GM18507 (cell line): Measurements from ENCODE around the gene KCTD1.

Experiments used
- DNase-seq: peaks from one replicate; pipeline ENCODE4 v3.0.0; 2011; ENCODE audit warnings: low read depth; ENCODE audit not compliant: insufficient read length; ENCODE audit errors: extremely low spot score
- FAIRE-seq: peaks from 2 replicates; lab custom pipeline; 2011; peaks lifted over from hg19 to GRCh38; lab: Jason Lieb, UNC

Gene KCTD1

DNA sequence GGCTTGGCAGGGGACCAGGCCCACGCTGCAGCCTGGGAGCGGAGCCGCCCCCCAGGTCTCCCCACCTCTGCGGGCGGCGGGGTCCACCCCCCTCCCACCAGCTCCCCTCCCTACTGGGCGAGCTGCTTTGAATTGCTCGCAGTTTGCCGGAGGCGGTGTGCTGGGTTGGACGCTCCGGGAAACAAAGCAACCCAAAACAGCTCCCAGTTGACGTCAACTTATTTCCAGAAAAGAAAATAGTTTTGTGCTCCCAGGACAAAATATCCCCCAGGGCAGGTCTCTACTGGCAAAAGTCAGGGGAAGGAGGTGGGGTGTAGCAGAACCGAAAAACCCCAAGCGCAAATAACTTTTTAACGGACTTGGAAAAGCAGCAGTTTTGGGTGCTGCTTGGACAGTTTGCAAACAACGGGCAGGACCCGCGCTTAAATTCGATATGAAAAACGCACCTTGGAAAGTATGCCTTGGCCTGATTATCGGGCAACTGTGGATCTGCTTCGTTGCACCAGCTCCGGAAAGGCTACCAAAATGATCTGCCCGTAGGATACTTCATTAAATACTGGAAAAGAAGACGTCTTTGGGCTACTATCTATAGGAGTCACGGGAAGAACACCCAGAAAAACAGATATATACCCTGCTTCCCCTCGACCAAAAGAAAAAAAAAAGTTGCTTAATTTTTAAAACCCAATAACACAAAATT is 2.8 kb upstream of the KCTD1 start:
- no peak for FAIRE-seq
- no peak for DNase-seq

DNA sequence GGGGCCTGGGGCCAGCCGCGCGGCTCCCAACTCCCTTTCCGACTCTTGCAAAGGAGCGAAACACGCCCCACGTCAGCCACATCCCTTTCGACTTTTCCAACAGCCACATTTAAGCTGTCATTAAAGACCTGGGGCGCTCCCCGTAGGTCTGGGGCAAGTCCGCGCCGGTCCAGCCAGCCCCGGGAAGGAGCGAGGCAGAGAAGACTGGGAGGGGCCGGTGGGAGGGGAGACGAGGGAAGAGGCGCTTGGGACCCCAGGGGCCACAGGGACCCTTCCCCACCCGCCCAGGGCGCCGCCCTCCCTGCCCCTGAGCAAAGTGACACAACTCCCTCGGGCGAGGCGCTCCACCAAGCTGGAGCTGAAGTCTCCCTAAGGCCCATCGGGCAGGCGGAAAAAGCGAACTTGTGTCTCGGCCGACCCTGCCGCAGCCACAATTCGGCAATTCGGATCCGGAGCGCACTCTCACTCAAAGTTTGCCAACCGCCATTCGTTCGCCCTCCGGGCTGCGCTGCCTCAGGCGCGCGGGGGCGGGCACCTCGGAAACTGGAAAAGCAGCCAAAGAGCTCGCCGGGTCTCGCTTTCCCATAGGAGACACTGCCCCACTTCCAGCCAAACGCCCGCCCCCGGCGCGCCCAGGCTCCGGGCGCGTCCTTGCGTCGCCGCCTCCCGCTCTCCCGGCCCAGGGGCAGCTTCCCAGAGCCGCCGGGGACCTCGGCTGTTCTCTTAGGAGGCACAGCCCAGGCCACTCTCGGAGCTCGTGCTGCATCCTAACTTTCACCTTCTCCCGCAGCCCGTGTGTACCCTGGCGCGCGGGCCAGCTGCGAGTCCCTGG is 1.1 kb upstream of the KCTD1 start:
- FAIRE-seq (no peak), DNase-seq (no peak)

DNA sequence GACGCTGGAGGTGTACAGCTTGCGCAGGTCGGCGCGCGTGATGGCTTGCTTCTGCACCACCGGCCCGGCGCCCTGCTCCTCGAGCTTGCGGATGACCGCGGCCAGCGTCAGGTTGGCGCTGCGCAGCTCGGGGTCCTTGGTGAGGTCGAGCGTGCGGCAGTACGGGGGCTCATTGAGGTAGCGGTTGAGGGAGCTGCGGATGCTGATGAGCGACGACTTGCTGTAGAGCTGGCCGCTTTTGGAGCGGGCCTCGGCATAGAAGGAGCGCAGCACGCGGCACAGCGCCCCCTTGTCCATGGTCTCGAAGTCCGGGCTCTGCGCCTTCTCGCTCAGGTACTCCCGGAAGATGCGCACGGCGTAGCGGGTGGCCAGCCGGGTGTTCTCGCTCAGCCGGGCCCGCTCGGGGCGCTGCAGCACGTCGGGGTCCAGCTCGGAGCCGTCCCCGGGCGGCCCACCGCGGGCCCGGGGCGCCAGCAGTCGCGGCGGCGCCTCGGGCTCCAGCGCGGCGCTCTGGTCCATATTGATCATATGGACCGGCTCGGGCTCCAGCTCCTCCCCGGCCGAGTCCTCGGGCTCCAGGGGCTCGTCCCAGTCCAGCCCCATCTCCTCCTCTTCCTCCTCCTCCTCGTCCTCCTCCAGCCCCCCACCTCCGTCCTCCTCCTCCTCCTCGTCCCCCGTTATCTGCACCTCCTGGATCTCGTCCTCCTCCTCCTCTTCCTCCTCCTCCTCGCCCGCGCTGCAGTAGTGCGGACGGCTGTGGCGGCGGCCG is 523 bp downstream of the KCTD1 start:
- FAIRE-seq, result peak; percentile 72
- DNase-seq, result peak; percentile 55

DNA sequence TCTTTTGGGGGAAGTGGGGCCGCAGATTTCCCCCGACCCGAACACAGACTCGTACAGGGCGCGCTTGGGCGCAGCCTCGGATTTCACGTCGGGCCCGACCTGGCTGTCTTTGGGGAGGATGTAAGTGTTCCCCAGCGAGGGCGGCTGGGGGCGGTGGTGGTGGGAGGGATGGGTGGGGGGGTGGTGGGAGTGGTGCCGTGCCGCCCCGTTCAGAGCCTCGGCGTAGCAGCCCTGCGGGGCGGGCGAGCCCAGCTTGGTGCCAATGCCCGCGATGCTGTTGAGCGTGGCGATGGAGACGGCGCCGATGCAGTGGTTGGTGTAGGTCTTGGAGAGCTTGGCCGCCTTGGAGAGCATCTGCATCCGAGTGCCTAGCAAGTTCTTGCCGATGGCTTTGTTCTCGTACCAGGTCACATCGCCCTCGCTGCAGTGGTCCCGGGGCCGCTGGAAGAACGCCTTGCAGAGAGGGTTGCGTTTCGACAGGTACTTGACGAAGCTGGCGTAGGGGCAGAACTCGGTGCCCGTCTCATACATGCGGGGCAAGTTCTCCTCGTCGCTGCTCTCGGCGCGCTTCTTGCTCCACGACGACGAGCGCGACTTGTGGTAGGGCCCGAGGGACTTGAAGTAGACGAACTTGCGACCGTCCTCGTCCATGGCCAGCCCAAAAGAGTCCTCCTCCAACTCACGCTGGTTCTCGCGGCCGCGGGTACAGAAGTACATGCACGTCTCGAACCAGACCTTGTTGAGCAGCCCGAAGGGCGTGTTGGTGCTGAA is 1.3 kb downstream of the KCTD1 start:
- DNase-seq, result no peak
- no peak for FAIRE-seq

DNA sequence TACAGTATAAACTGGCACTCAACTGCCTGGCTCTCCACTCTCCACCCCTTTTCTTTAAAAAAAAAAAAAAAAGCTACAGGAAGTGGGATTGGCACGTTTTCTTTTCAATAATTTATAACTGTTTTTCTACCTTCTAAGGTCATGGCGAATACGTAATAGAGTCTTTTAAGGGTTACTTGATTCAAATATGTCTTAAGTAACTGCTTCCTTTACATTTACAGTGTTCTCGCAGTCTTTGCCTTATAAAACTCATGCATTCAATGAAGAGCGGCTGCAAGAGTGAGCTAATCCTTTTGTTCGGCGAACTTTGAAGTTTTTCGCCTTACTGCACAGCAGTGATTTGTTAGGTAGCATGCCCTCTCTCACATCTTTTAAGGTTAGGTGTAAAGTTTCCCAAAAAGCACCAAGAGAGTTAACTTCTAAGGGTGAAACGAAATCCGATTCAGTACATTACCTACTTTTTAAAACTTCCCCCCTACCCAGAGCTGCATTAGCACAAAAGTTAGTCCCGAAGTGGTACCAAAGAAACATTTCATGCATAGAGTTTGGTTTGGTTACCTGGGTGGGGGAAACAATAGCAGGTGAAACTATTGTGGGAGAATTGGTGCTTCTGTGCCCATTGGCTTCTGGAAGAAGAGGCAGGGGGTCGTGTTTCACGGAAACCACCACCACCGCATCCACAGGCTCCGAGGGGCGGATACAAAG is 2.0 kb downstream of the KCTD1 start:
- DNase-seq (no peak), FAIRE-seq (no peak)

DNA sequence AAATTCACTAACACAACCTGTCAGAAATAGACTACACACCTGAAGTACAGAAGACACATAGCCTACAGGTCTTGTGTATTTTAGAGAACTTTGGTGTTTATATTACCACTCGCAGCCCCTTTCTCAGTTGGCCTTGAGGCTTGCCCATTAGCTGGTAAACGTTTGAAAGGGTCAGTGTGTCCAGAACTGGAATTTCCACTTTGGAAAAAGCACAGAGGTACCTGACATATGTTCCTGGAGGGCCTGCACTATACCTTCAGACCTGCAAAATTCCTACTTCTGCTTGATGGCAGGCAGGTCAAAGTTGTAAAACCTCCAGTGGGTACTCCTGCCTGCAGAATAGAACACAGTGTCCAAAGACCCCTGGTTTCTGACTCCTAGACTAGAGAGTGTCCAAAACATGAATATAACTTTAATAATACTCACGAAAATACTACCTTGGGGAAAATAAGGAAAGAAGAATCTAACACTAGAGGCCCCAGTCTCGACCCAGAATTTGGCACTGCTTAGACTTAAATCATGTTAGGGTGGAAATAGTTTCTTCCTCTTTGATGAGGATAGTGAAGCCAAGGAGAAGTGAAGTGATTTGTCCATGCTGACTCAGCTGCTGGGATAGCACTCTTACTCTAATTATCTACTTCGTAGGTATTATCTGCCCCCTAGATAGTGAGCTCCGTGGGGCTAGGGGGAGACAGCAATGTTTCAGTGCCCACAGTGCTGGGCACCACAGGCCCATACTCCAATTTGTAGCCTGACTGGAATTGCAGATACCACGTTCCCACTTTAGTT is 2.8 kb downstream of the KCTD1 start:
- DNase-seq (no peak), FAIRE-seq (peak; percentile 50)

DNA sequence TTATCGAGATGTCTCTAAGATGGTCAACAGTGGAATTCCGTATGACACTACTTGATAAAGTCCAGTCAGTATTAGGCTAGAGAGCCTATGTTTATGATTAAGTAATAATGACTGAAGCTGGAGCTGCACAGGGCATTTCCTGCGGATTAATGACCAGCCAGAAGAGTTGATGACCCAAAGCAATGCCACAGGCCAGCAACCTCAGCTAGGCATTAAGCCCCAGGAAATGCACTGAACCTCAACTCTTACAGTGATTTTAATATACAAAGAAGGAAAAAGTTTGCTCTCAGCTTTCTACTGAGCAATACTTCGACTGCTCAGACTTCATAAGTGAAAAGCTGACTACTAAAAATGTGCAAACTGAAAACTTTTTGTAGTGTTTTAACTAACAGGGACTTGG is 3.9 kb downstream of the KCTD1 start:
- FAIRE-seq (no peak), DNase-seq (no peak)

DNA sequence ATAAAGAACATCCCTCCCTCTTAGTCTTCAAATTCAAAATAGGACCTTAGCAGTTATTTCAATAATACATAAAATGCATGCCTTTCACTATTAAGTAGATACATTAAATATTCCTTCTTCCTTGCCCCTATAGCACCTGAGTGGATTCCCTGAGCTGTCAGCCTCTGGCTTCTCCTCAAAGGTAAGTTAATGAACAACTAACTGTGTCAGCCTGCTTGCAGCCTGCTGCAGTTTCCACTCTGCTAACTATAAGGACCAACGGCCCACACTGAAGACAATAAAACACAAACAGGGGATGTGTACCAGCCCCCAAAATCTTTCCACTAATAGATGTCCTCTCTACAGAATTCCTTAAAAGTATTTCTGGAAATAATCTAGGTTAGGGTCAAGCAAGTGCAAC is 5.0 kb downstream of the KCTD1 start:
- no peak for DNase-seq
- FAIRE-seq, result no peak

DNA sequence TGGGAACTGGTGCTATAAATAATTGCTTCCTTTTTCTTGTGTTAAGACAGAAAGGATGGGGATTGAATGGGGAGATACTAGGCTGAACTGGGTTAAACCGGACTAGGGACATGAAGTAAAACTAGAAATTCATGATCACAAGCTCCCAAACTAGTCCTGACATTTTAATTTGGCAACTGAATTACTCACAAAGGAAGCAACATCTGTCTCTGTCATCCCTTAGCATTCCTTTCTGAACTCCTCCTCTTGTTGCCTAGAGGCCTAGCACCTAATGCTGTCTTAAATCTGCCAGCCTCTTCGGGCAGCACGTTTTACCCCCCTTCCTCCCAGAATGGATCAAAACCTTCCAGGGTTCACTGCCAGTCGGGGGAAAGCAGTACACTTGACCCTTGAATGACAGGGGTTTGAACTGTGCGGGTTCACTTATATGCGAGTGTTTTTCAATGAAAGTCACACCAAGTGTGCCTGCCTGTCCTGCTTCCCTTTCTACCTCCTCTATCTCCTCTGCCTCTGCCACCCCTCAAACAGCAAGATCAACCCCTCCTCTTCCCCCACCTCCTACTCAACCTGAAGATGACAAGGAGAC is 8.2 kb downstream of the KCTD1 start:
- FAIRE-seq, result no peak
- DNase-seq, result no peak

DNA sequence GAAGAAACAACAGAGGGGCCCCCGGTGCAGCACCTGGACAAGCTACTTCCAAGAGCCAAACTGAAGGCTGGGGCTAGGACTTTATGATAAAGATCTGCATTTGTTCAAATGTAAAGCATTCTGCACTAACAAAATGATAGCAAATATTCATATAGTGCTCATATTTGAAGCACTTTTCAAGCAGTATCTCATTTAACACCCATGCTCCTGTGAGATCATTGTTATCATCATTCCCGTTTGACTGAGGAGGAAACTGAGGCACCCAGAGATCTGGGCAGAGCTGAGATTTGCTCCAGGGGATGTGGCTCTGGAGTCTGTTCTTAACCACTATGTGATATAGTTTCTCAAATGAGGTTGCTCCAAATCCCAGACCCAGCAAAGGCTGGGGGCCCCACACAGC is 9.8 kb downstream of the KCTD1 start:
- DNase-seq (no peak), FAIRE-seq (no peak)

DNA sequence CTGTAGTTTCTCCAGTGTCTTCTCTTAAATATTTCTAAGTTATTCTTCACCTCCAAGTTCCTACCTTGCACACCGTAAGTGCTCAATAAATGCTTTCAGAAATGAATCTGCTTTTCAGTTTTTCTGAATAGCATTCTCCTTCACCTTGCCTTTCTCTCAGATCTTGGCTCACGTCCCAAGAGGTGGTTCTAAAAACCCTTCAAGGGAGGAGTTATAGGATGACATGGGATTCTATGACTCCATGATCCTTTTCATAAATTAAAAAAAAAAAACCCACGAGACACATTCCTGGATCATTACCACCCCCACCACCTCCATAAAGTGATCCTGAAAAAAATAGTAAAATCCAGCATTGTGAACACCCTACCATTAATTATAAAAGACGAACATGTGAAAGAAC is 11.7 kb downstream of the KCTD1 start:
- FAIRE-seq, result no peak
- no peak for DNase-seq

DNA sequence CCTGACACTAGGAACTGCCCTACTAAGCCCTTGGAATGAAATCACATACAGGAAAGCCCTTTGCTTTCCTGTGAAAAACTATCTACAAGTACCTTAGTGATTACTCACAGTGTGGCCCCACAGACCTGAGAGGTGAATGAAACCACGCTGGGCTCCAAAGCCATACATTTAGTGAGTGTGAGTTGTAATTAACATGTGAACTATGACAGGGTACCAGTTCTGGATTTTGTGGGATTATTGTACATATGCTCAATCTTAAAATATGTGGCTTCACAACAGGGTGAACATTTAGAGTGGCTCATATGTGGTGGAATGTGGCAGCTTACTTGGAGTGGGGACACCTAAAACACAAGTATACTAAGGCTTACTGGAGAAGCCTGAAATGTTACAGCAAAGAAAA is 12.3 kb downstream of the KCTD1 start:
- no peak for FAIRE-seq
- no peak for DNase-seq

DNA sequence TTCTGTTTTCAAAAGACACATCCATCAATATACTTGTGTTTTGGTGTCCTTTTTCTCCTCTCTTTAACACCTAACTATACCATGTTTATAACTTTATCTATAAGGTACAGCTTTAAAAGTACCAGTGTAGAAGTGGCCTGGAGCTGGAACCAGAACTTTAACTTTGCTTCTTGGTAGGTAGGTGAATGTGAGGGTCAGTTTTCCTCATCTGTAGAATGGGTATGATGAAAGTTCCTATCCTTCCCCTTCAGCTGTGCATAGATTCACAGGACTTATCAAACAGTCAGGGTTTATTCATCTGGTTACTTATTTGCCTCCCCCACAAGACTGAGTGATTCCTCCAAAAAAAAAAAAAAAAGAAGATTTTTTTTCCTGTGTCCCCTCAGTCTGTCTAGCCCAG is 12.7 kb downstream of the KCTD1 start:
- no peak for DNase-seq

DNA sequence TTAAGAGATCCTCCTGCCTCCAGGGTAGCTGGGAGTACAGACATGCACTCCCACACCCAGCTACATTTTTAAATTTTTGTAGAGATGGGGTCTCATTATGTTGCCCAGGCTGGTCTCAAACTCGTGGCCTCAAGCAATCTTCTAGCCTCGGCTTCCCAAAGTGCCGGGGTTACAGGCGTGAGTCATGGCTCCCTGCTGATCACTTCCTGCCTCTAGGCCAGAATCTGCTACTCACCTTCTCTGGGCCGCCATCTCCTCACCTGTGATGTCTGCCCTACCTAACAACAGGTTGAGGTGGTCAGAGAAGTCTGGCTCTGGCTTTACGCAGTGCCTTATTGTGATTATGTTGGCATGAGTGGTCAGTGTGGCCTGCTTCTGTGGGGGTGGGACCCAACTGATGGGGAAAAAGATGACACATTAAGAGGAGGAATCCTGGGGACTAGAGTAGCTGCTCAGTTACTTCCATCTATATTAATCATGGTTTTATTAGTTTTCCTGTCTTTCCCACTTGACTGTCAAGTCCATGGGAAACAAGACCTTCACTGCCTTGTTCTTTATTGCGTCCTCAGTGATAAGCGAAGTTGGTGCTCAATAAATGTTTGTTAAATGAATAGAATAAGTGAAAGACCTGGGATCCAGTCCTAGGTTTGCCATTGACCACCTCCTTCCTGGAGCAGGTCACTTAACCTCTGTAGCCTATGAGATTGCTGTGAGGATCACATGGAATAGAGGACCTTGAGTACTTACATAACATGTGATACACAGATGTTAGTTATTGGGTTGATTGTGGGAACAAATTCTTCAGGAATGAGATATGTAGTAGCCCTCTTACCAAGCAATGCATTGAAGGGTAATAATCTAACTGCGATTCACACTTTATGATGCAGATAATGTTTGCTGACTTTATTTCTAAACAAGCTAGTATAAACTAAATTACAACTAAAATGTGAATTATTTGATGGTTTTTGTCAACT is 15.7 kb downstream of the KCTD1 start:
- FAIRE-seq (no peak), DNase-seq (no peak)

More for the DNA sequence above, 12.7 kb downstream of the KCTD1 start:
- FAIRE-seq, result no peak

DNA sequence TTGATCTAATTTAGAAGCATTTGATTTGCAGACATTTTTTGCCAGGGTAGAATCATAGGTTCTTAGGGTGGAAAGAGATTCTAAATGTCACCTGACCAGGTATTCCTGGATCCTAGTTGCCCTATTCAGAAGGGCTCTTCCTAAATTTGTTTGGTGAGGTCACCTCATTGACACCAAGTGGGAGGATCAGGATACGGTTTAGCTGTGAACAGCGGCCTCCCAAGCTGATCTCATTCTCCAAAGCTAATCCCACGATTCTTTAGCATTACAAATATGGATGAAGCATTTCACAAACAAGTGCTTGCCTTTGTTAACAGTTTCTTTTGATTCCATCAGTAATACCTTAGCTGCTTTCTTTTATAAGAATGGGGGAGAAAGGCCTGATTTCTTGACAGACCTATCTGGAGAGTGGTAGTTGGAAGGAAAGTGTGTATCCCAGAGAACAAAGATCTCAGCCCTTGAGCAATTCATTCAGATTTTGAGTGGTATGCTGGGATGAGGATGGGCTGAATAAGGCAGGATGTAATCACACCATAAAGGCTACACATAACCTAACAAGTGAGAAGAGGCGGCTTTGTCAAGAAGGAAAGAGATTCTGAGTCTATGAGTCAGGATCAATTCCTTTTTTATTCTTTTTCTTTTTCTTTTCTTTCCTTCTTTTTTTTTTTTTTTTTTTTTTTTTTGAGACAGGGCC is 16.6 kb downstream of the KCTD1 start:
- no peak for FAIRE-seq

DNA sequence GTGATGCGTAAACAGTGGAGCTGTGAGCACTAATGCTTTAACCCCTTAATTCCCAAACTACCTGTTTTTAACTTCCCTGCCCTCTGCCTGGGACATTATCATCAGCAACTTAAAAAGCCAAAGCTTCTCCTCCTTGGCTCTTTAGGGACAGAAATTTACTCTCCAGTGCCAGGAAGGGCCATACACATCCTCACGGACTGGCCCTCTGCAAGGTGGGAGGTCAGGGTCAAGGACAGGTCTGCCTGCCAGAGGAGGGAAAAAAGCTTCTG is 21.5 kb downstream of the KCTD1 start:
- no peak for FAIRE-seq
- DNase-seq, result no peak

More for the DNA sequence above, 16.6 kb downstream of the KCTD1 start:
- no peak for DNase-seq
